Stomach smooth muscle (tissue), 2 donors: ENCODE data around the gene PALLD.
"Not testable (repeated sequence)": the region's sequence is repeated elsewhere in the genome, so short reads cannot be mapped to it uniquely, and the experiment has no call there.

ENCODE experiments used
- H3K27ac ChIP-seq: one replicate; pipeline ENCODE4 v1.7.0; 2013; ENCODE audit warnings: mild to moderate bottlenecking, low read length, inconsistent platforms
- H3K27me3 ChIP-seq, 2 donors: one replicate each; pipeline ENCODE4 v1.7.0; 2013; ENCODE audit warnings: low read length in 2 of 2; ENCODE audit not compliant: insufficient read depth in 2 of 2, control insufficient read depth in 1 of 2
- H3K36me3 ChIP-seq, 2 donors: one replicate each; pipeline ENCODE4 v1.7.0; 2013; ENCODE audit warnings: low read length in 2 of 2; ENCODE audit not compliant: control insufficient read depth in 2 of 2, insufficient read depth in 2 of 2
- H3K4me1 ChIP-seq: one replicate; pipeline ENCODE4 v1.7.0; 2013; ENCODE audit warnings: low read length; ENCODE audit not compliant: control insufficient read depth, insufficient read depth
- H3K4me3 ChIP-seq, 2 donors: one replicate each; pipeline ENCODE4 v1.7.0; 2013; ENCODE audit warnings: low read length in 2 of 2
- H3K9ac ChIP-seq, 2 donors: one replicate each; pipeline ENCODE4 v1.7.0; 2013; ENCODE audit warnings: low read length in 2 of 2, mild to moderate bottlenecking in 1 of 2
- H3K9me3 ChIP-seq, 2 donors: one replicate each; pipeline ENCODE4 v1.7.0; 2013; ENCODE audit warnings: low read length in 2 of 2; ENCODE audit not compliant: control insufficient read depth in 2 of 2
- donor health status: healthy.
- donor health status: Pancreatic carcinoma.

The PALLD gene

GRCh38 chr4:168496834-168497233 lies at the start of gene PALLD:
PALLD (plus strand) TSS chr4:168497052.
- H3K4me1 ChIP-seq: no peaks in the 10 kb centered on the region
- H3K9ac ChIP-seq: no peak within 1 kb of the TSS
- no peaks in the 10 kb centered on the region for H3K9me3 ChIP-seq
- H3K27me3 ChIP-seq: no peaks in the 10 kb centered on the region
- H3K27ac ChIP-seq: no peak within 1 kb of the TSS
- H3K4me3 ChIP-seq: peak within 1 kb of the TSS in 1 of 2 donors; percentile 14
- H3K36me3 ChIP-seq: no peaks in the 10 kb centered on the region

GRCh38 chr4:168449063-168449462 lies 47.8 kb upstream of the PALLD start:
- not testable (repeated sequence) for H3K36me3 ChIP-seq, H3K27ac ChIP-seq, H3K27me3 ChIP-seq, H3K4me1 ChIP-seq, H3K9ac ChIP-seq, H3K4me3 ChIP-seq, H3K9me3 ChIP-seq

- H3K9me3 ChIP-seq: no peaks in the 10 kb centered on the region
- no peak overlapping the region for H3K4me3 ChIP-seq
- H3K27ac ChIP-seq: no peak overlapping the region
- H3K36me3 ChIP-seq: peaks cover 0 to 3% of the 10 kb centered on the region in 2 donors
- no peaks in the 10 kb centered on the region for H3K4me1 ChIP-seq
- no peak overlapping the region for H3K9ac ChIP-seq
- no peaks in the 10 kb centered on the region for H3K27me3 ChIP-seq
Observed at GRCh38 chr4:168449719-168450452, 47.0 kb upstream of the PALLD start.

GRCh38 chr4:168451331-168451730 lies 45.5 kb upstream of the PALLD start:
- Histone ChIP-seq H3K27me3 (no peaks in the 10 kb centered on the region), H3K9me3 (no peaks in the 10 kb centered on the region), H3K36me3 (peaks cover 0 to 6% of the 10 kb centered on the region in 2 donors), H3K9ac (no peak overlapping the region), H3K4me1 (no peaks in the 10 kb centered on the region), H3K4me3 (no peak overlapping the region), H3K27ac (no peak overlapping the region)

GRCh38 chr4:168451744-168452390 lies 45.0 kb upstream of the PALLD start:
- H3K9ac ChIP-seq: no peak overlapping the region
- H3K27me3 ChIP-seq: no peaks in the 10 kb centered on the region
- H3K27ac ChIP-seq: no peak overlapping the region
- H3K4me3 ChIP-seq: no peak overlapping the region
- no peaks in the 10 kb centered on the region for H3K9me3 ChIP-seq
- H3K4me1 ChIP-seq: no peaks in the 10 kb centered on the region
- H3K36me3 ChIP-seq: peaks cover 0 to 6% of the 10 kb centered on the region in 2 donors

GRCh38 chr4:168453146-168453545 lies 43.7 kb upstream of the PALLD start:
- Histone ChIP-seq H3K9ac (no peak overlapping the region), H3K27ac (no peak overlapping the region), H3K4me1 (no peaks in the 10 kb centered on the region), H3K36me3 (peaks cover 0 to 6% of the 10 kb centered on the region in 2 donors), H3K9me3 (no peaks in the 10 kb centered on the region), H3K4me3 (no peak overlapping the region), H3K27me3 (no peaks in the 10 kb centered on the region)

GRCh38 chr4:168458256-168458655 lies 38.6 kb upstream of the PALLD start:
- H3K27ac ChIP-seq, H3K27me3 ChIP-seq, H3K4me1 ChIP-seq, H3K9me3 ChIP-seq, H3K36me3 ChIP-seq, H3K9ac ChIP-seq, H3K4me3 ChIP-seq: not testable (repeated sequence)

- H3K36me3 ChIP-seq: peaks cover 0 to 3% of the 10 kb centered on the region in 2 donors
- no peak overlapping the region for H3K4me3 ChIP-seq
- H3K27ac ChIP-seq: no peak overlapping the region
- H3K9me3 ChIP-seq: no peaks in the 10 kb centered on the region
- H3K9ac ChIP-seq: no peak overlapping the region
- H3K4me1 ChIP-seq: no peaks in the 10 kb centered on the region
- H3K27me3 ChIP-seq: no peaks in the 10 kb centered on the region
Observed at GRCh38 chr4:168461821-168462220, 35.0 kb upstream of the PALLD start.

- no peak overlapping the region for H3K9ac ChIP-seq
- no peak overlapping the region for H3K4me3 ChIP-seq
- no peak overlapping the region for H3K27ac ChIP-seq
- no peaks in the 10 kb centered on the region for H3K27me3 ChIP-seq
- no peaks in the 10 kb centered on the region for H3K9me3 ChIP-seq
- H3K36me3 ChIP-seq: peaks cover 3 to 5% of the 10 kb centered on the region in 2 donors
- H3K4me1 ChIP-seq: no peaks in the 10 kb centered on the region
Observed at GRCh38 chr4:168472920-168473319, 23.9 kb upstream of the PALLD start.

- Histone ChIP-seq H3K27ac (no peak overlapping the region), H3K36me3 (peaks cover 3 to 5% of the 10 kb centered on the region in 2 donors), H3K9ac (no peak overlapping the region), H3K9me3 (no peaks in the 10 kb centered on the region), H3K27me3 (no peaks in the 10 kb centered on the region), H3K4me3 (no peak overlapping the region), H3K4me1 (no peaks in the 10 kb centered on the region)
Observed at GRCh38 chr4:168474660-168475320, 22.1 kb upstream of the PALLD start.

GRCh38 chr4:168475745-168476144 lies 21.1 kb upstream of the PALLD start:
- Histone ChIP-seq H3K9ac (no peak overlapping the region), H3K36me3 (peaks cover 0 to 2% of the 10 kb centered on the region in 2 donors), H3K9me3 (no peaks in the 10 kb centered on the region), H3K27me3 (no peaks in the 10 kb centered on the region), H3K4me3 (no peak overlapping the region), H3K4me1 (no peaks in the 10 kb centered on the region), H3K27ac (no peak overlapping the region)
